ENCODE measurements around the gene YAE1.

- TF ChIP-seq SUZ12 (IDR thresholded peaks at IDR 0.05; ENCODE audit: extremely low read depth, insufficient read depth, insufficient read length) = no peak
- TF ChIP-seq ZNF274 (IDR thresholded peaks at IDR 0.05; ENCODE audit: low read depth, low read length) = no peak
Measured at GRCh38 chr7:39516498-39516897, 49.7 kb upstream of the YAE1 start.
